ENCODE results near the gene ADAM12.

DNA sequence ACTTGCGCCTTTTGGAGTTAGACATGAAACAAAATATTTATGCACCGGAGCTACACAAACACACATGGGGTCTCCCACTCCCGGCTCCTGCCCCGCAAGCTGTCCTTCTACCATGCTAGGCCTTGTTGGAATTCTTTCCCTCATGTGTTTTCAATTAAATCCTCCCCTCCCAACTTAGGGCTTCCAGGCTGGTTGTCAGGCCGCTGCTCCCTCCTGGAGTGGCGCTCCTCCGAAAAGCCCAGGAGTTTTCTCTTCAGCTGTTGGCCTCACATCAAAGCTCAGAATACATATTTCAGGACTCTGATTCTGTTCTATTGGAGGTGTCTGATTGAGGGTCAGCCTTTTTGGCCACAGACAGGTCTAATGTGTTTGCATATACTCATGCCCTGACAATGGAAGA lies 378.6 kb downstream of the ADAM12 start:
- TF ChIP-seq POLR2AphosphoS5 (IDR thresholded peaks at IDR 0.05) (no peak), POLR2A (IDR thresholded peaks at IDR 0.05) (no peak)
- TF ChIP-seq, protein P1, sequence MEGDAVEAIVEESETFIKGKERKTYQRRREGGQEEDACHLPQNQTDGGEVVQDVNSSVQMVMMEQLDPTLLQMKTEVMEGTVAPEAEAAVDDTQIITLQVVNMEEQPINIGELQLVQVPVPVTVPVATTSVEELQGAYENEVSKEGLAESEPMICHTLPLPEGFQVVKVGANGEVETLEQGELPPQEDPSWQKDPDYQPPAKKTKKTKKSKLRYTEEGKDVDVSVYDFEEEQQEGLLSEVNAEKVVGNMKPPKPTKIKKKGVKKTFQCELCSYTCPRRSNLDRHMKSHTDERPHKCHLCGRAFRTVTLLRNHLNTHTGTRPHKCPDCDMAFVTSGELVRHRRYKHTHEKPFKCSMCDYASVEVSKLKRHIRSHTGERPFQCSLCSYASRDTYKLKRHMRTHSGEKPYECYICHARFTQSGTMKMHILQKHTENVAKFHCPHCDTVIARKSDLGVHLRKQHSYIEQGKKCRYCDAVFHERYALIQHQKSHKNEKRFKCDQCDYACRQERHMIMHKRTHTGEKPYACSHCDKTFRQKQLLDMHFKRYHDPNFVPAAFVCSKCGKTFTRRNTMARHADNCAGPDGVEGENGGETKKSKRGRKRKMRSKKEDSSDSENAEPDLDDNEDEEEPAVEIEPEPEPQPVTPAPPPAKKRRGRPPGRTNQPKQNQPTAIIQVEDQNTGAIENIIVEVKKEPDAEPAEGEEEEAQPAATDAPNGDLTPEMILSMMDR (IDR thresholded peaks at IDR 0.05) = no peak

Measured in sigmoid colon (tissue), 4 donors.